Measurements from ENCODE around the gene ZSWIM7. TPM values are rescaled to one million over a fixed set of nuclear protein-coding genes. Genes with fewer than 3 reads are reported as not detected.

The ZSWIM7 gene
- total RNA-seq, 1 experiment from 2014 or later: 13.8 TPM

DNA sequence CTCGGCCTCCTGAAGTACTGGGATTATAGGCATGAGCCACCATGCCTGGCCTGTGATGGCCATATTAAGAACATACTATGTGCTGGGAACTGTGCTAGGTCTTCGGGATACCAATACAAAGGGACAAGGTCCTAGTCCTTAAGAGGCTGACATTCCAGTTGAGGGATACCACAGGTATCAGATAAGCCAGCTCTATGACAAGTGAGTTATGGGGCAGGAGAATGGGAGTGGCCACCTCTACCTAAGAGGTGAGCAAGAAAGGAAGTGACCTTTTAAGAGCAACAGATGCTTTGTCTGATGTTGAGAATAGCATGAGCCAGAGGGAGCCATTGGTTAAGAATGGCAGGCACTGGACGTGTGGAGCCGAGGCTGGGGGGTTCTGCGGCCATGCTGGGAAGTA lies 27.6 kb downstream of the ZSWIM7 start:
- intact Hi-C loops (cut with micrococcal nuclease; ENCODE audit: unreplicated experiment): no loop called here
- TF ChIP-seq, protein P1, sequence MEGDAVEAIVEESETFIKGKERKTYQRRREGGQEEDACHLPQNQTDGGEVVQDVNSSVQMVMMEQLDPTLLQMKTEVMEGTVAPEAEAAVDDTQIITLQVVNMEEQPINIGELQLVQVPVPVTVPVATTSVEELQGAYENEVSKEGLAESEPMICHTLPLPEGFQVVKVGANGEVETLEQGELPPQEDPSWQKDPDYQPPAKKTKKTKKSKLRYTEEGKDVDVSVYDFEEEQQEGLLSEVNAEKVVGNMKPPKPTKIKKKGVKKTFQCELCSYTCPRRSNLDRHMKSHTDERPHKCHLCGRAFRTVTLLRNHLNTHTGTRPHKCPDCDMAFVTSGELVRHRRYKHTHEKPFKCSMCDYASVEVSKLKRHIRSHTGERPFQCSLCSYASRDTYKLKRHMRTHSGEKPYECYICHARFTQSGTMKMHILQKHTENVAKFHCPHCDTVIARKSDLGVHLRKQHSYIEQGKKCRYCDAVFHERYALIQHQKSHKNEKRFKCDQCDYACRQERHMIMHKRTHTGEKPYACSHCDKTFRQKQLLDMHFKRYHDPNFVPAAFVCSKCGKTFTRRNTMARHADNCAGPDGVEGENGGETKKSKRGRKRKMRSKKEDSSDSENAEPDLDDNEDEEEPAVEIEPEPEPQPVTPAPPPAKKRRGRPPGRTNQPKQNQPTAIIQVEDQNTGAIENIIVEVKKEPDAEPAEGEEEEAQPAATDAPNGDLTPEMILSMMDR (IDR thresholded peaks at IDR 0.05; ENCODE audit: insufficient read depth in 1 of 2, low read depth in 1 of 2, low read length in 1 of 2, severe bottlenecking in 1 of 2, unreplicated experiment in 1 of 2): no peak
- H3K9me3 Mint-ChIP-seq (ENCODE audit: unreplicated experiment): no peaks in the 10 kb centered on the region
- no peaks in the 10 kb centered on the region for H3K36me3 ChIP-seq (ENCODE audit: control insufficient read depth, insufficient read depth, low read length)
- no peak overlapping the region for H3K4me3 ChIP-seq (ENCODE audit: low read depth, low read length)
- DNase-seq: no peak
- ChIA-PET POLR2A (no interaction called here), CTCF (no interaction called here)
- H3K9me3 ChIP-seq: no peaks in the 10 kb centered on the region
- H3K4me1 Mint-ChIP-seq (ENCODE audit: low read depth, unreplicated experiment): peaks cover under 1% of the 10 kb centered on the region
- BruUV-seq (replicated peaks): no TSS peak
- H3K4me1 ChIP-seq: no peaks in the 10 kb centered on the region
- peaks cover 4% of the 10 kb centered on the region for H3K36me3 Mint-ChIP-seq (ENCODE audit: insufficient read depth, unreplicated experiment)
- H3K27ac Mint-ChIP-seq (ENCODE audit: unreplicated experiment): no peak overlapping the region
- no peak overlapping the region for H3K4me3 Mint-ChIP-seq (ENCODE audit: unreplicated experiment)
- H3K27me3 Mint-ChIP-seq (ENCODE audit: insufficient read depth, unreplicated experiment): no peaks in the 10 kb centered on the region
- no peaks in the 10 kb centered on the region for H3K27me3 ChIP-seq (replicated peaks; ENCODE audit: control insufficient read depth, insufficient read depth, low read length)

DNA sequence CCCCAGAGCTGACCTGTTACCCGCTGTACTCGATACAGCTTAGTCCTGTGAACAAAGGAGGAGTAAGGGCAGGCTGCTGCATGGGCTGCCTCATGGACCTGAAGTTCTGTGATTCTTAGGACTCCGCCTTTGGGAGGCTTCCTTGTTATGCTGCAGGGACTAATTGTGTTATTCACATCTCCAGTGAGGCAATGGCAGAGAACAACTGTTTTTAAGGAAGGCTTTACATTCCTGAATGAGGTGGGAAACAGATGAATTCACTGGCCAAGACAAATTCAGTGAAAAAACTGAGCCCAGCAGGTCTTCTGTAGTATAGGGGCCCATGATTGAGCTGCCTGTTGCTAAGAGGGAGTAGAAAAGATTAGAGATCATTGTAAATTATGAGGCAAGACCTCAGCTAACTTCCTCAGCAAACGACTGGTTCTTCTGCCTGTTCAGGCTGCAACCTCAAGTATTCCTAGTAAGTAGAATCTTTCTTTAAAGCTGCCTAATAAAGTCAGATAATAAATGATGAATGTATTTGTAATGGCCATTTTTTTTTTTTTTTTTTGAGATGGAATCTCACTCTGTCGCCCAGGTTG lies 28.3 kb downstream of the ZSWIM7 start:
- ChIA-PET POLR2A (no interaction called here), CTCF (no interaction called here)
- TF ChIP-seq, protein P1 (IDR thresholded peaks at IDR 0.05; ENCODE audit: insufficient read depth in 1 of 2, low read depth in 1 of 2, low read length in 1 of 2, severe bottlenecking in 1 of 2, unreplicated experiment in 1 of 2): no peak
- Mint-ChIP-seq H3K4me1 (ENCODE audit: low read depth, unreplicated experiment) (peaks cover 6% of the 10 kb centered on the region), H3K9me3 (ENCODE audit: unreplicated experiment) (no peaks in the 10 kb centered on the region), H3K4me3 (ENCODE audit: unreplicated experiment) (no peak overlapping the region), H3K27ac (ENCODE audit: unreplicated experiment) (no peak overlapping the region), H3K27me3 (ENCODE audit: insufficient read depth, unreplicated experiment) (no peaks in the 10 kb centered on the region), H3K36me3 (ENCODE audit: insufficient read depth, unreplicated experiment) (no peaks in the 10 kb centered on the region)
- no peaks in the 10 kb centered on the region for H3K9me3 ChIP-seq
- BruUV-seq (replicated peaks): no TSS peak
- intact Hi-C loops (cut with micrococcal nuclease; ENCODE audit: unreplicated experiment): no loop called here
- no peaks in the 10 kb centered on the region for H3K36me3 ChIP-seq (ENCODE audit: control insufficient read depth, insufficient read depth, low read length)
- no peak overlapping the region for H3K4me3 ChIP-seq (ENCODE audit: low read depth, low read length)
- H3K4me1 ChIP-seq: peaks cover 6% of the 10 kb centered on the region
- no peaks in the 10 kb centered on the region for H3K27me3 ChIP-seq (replicated peaks; ENCODE audit: control insufficient read depth, insufficient read depth, low read length)
- no peak for DNase-seq

DNA sequence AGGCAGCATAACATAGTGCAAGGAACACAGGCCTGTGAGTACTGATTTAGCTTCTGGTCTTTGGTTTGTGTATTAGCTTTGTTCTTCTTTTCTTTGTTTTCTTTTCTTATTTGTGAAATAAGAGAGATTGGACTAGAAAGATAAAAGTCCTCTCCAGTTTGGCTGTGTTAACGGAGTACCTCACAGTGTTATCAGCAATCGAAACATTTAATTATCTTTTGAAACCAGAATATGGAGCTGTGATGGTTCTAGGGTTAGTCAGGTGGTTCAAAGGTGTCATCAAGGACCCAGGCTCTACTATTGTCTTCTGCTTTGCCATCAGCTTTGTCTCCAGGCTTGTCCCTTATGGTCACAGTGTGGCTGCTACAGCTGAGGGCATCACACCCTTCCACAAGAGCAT lies 29.0 kb downstream of the ZSWIM7 start:
- Mint-ChIP-seq H3K36me3 (ENCODE audit: insufficient read depth, unreplicated experiment) (no peaks in the 10 kb centered on the region), H3K9me3 (ENCODE audit: unreplicated experiment) (no peaks in the 10 kb centered on the region), H3K27ac (ENCODE audit: unreplicated experiment) (no peak overlapping the region), H3K4me3 (ENCODE audit: unreplicated experiment) (no peak overlapping the region), H3K4me1 (ENCODE audit: low read depth, unreplicated experiment) (peaks cover 6% of the 10 kb centered on the region), H3K27me3 (ENCODE audit: insufficient read depth, unreplicated experiment) (no peaks in the 10 kb centered on the region)
- Histone ChIP-seq H3K36me3 (ENCODE audit: control insufficient read depth, insufficient read depth, low read length) (no peaks in the 10 kb centered on the region), H3K27me3 (replicated peaks; ENCODE audit: control insufficient read depth, insufficient read depth, low read length) (no peaks in the 10 kb centered on the region), H3K9me3 (no peaks in the 10 kb centered on the region), H3K4me1 (peaks cover 9% of the 10 kb centered on the region), H3K4me3 (ENCODE audit: low read depth, low read length) (no peak overlapping the region)
- intact Hi-C loops (cut with micrococcal nuclease; ENCODE audit: unreplicated experiment): no loop called here
- TF ChIP-seq, protein P1 (IDR thresholded peaks at IDR 0.05; ENCODE audit: insufficient read depth in 1 of 2, low read depth in 1 of 2, low read length in 1 of 2, severe bottlenecking in 1 of 2, unreplicated experiment in 1 of 2): no peak
- no TSS peak for BruUV-seq (replicated peaks)
- no peak for DNase-seq
- POLR2A ChIA-PET: no interaction called here
- CTCF ChIA-PET: interaction anchor here (0.8 kb wide), 1 partner anchor 29 kb away, joined by 3 read pairs; the partner anchor contains the start of genes TTC19 and ZSWIM7
